CD4-positive, alpha-beta T cell treated with Interleukin-6 for 4 hours (primary cell): ENCODE results near the gene GJB1.

Experiments
- DNase-seq: peaks from one replicate; pipeline ENCODE4 v3.0.0-alpha.2; 2020; ENCODE audit warnings: mixed read lengths

GJB1 gene

DNA sequence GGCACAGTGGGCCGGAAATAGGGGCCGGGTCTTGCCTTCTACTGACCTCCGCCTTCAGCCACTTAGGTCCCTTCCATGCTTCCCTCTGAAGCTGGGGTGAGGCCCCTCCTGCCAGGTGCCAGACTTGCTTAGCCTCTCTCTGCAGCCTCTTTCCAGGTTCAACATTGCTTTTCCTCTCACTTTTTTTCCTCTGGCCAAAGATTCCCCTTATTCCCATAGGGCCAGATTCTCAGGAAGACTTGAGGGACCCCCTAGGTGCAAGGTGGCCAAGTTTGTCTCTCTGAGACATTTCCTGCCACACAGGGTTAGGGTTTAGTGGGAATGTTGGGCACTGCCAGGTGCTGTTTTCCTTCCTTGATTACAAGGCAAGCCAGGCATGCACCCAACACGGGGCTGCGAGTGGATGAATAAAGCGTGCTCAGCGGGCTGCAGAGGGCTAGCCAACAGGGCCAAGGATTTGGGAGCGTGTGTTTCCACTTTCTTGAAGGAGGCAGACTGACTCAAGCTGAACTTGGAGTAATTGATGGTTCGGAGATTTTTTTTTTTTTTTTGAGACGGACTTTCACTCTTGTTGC is 7.6 kb upstream of the GJB1 start:
- no peak for DNase-seq

DNA sequence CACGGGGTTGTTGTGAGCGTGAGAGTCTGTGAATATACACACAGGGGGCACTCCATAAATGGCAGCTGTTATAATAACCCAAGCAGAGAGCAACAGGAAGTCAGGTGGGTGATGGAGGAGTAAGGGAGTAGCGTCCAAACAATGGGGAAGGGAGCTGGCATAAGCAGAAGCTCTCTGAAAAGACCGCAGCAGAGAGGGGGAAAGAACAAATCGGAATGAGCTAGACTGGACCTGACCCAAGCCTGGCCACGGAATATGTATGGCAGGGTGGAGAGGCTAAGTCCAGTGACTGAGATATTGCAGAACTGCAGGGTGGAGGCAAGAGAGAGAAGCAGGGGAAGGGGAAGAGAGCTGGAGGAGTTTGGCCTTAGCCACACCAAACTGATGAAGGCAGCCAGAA is 6.5 kb upstream of the GJB1 start:
- DNase-seq = no peak

DNA sequence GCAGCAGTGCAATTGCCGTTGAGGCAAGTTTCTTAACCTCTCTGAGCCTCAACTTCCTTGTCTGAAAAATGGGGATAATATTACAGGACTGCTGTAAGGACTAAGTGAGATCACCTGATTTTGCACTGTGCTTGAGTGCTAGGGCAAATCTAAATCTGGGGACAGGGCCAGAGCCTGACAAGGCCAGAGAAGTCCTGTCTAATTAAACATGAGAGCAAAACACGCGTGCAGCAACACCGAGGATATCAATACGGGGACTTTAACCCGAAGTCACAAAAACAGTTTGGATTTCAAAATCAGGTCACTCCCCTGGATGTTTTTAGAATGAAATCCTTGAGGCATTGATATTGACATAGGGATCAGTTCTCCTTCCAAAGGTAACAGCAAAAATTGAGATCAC is 5.7 kb upstream of the GJB1 start:
- DNase-seq = no peak

DNA sequence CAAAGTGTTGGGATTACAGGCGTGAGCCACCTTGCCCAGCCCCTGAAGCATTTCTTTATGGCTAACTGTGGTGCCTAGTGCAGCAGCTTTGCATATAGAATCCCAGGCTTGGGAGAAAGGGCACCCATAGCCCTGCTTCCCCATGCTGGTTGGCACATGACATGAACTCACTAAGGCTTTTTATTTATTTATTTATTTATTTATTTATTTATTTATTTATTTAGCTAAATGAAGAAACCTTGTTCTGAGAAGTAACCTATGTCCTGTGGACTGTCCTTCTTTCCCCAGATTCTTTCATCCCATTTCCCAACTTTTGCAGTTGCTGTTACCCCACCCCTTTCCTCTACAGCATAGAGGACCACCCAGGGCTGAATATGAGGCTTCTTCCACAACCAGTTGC is 1.9 kb upstream of the GJB1 start:
- no peak for DNase-seq

DNA sequence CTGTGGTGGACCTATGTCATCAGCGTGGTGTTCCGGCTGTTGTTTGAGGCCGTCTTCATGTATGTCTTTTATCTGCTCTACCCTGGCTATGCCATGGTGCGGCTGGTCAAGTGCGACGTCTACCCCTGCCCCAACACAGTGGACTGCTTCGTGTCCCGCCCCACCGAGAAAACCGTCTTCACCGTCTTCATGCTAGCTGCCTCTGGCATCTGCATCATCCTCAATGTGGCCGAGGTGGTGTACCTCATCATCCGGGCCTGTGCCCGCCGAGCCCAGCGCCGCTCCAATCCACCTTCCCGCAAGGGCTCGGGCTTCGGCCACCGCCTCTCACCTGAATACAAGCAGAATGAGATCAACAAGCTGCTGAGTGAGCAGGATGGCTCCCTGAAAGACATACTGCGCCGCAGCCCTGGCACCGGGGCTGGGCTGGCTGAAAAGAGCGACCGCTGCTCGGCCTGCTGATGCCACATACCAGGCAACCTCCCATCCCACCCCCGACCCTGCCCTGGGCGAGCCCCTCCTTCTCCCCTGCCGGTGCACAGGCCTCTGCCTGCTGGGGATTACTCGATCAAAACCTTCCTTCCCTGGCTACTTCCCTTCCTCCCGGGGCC is 1.2 kb downstream of the GJB1 start:
- no peak for DNase-seq

DNA sequence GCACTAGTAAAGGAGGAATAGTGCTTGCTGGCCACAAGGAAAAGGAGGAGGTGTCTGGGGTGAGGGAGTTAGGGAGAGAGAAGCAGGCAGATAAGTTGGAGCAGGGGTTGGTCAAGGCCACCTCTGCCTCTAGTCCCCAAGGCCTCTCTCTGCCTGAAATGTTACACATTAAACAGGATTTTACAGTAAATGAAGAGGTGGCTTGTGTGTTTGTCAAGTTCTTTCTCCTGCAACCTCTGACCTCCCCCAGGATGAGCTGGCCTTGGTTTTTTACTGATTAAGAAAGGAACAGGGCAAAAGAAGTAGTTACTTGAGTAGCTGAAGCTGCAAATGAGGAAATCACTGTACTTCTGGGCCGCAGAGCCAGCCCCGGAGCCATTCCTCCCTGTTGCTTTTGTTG is 2.0 kb downstream of the GJB1 start:
- DNase-seq = no peak

DNA sequence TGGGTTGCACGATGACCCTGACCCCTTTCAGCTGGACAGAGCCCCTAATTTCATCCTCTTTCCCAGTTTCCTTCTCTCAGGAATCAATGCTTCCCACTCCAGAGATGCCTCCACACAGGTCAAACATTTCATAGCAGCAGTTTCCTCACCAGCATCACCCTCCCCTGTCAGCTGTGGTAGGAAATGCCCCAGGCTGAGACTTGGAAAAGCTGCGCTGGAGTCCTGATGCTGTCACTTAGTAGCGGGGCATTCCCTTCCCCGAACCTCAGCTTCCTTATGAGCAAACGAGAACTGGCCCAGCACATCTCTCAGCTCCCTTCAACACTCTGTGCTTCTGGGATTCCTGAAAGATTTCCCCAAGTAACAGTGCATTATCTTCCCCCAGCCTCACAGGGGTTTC is 2.7 kb downstream of the GJB1 start:
- no peak for DNase-seq

DNA sequence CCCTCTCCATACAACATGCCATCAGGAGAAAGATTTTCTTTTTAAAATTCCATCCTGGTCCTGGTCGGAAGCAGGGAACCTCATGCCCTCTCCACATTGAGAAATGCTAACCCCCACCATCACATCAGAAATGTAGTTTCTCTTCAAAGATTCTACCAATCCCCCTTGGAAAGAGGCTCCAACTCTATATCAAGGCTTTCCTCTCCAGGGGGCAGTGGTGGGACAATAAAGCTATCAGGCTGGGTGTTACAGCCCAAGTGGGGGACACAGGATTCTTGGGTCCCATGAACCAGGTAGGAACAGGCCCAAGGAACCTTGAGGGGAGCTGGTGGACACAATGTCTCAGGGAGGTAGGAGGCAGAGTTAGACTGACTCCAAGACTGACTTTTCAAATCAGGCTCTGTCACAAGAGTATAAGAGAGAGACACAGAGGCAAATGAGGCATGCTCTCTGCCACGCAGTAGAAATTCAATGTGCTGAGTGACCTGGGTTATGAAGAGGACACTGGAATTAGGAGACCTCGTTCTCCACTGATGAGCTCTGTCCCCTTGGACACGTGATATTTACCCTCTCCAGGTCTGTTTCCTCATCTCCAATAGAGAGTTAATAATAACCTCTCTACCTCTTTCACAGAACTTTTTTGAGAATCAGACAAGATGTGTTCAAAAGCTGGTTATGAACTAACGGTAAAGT is 4.5 kb downstream of the GJB1 start:
- no peak for DNase-seq

DNA sequence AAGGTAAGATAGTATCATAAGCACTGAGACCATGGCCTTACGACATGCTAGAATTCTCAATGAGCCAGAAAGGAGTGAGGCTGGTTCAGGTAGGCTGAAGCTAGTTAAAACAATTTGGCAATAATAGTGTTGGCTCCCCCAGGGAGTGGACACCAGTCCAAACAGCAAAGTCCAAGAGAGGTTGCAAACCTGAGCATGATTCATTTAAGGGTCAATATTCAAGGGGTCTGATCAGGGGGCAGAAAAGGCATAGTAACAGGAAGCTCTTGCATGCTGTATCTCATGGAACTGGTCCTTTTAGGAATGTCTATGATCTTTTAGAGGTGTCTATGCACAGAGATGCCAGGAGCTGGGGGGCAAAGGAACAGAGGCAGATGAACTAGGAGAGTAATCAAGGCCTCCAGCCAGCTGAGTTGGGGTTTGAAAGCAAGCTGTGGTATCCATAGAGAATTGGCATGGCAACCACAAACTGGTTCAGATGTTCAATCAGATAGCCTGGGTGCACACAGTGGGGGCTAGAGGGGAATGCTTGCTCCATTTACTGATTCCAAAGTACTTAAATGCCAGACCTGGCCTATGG is 5.1 kb downstream of the GJB1 start:
- DNase-seq = no peak

DNA sequence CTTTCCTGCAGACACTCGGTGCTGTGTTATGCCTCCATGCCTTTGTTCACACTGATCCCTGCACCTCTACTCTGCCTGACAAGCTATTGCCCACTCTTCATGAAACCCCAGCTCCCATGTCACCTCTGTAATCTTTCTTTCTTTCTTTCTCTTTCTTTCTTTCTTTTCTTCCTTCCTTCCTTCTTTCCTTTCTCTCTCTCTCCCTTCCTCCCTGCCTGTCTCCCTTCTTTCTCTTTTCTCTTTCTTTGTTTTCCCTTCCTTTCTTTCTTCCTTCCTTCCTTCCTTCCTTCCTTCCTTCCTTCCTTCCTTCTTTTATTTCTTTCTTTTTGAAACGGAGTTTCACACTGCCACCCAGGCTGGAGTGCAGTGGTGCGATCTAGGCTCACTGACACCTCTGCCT is 12.5 kb downstream of the GJB1 start:
- DNase-seq = no peak

DNA sequence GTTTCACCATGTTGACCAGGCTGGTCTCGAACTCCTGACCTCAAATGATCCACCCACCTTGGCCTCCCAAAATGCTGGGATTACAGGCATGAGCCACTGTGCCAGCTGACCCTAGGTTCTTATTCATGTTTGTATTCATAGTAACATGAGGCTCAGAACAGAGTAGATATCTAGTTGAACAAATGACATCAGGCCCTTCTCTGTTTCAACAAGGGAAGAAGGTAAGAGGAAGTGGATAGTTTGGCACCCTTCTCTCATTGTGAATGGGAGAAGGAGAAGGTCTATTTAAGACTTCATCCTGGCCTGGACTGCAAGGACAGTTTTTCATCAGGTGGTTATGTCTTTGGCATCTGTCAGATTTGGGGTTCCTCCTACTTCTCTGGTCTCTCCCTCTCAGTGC is 13.8 kb downstream of the GJB1 start:
- DNase-seq = no peak

DNA sequence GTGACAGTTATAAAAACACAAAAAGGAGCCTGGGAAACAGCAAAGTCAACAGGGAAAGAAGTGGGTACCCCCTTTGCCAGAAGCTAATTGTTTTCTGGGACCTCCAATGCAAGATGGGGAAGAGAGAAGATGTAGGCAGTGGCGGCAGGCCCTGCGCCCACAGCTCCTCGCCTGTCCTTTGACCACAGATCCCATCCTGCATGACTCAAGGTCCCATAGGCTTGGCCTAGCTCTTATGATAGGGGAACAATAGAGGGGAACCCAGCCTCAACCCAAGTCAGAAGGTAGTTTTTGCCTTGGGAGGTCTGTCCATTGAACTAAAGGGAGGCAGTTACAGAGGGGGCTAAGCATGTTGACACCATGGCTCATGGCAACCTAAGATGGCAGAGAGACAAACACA is 16.8 kb downstream of the GJB1 start:
- no peak for DNase-seq

DNA sequence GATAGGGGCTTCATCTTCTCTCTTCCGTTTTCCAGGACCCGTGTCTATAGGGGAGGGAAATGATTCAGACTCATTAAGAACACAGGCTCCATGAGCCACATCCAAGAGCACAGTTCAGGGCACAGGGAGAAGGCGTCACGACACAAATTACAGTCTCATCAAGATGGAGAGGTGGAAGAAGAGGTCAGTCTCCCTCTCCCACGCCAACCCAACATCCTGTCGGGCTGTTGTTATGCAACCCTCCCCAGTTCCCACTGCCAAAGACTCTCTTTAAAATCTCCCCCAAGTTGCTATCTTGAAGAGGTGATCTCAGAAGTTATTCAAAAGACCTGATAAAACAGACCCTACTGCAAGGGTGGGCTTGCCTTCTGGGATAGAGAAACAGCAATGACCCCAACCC is 18.3 kb downstream of the GJB1 start:
- DNase-seq = no peak

DNA sequence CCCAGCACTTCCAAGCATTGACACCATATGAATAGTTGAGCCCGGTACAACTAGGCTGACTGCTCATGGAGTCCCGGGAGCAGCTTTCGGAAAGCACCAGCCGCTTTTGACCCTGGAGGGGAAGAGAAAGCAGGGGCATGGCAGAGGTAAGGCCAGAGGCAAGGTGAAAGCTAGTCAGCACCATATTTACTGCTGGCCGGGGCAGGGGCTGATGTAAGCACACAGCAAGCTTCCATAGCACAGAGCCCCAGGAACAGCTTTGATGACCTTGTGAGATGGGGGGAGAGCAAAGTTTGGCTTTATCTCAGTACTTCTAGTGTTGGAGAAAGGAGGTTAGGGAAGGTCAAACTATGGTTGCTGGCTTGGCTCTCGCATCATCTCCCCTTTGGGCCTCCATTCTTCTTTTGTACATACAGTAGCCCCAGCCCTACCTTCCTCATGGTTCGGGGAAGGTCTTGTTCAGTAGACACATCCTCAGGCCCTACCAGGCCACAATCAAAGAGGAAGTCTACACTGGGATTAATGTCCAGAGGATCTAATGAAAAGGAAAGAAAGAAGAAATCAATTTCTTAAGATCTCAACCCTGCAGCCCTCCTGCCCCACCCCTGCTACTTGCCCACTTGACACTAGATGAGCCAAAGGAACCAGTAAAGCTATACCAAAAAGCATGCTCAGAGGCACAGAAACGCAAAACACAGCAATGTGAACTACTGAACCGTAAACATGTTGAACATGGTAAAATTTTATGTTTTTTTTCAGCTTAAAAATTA is 21.5 kb downstream of the GJB1 start:
- no peak for DNase-seq

DNA sequence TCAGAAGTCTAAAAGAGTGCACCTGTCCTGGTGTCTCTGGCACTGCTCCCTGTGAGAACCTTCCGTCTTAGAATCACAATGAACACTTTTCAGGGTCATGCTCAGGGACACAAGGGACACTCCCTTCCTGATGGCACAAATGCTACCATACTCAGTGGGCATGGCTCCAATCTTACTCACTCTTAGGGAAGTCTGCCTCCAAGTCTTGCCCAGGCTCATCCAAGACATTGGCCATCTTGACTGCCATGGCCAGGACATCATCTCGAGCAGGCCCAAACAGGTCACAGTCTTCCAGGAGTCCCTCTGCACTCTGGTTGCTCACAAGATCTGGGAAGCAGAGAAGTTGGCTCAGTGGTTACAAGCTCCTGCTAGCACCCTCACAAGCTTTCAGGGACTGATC is 22.1 kb downstream of the GJB1 start:
- no peak for DNase-seq

DNA sequence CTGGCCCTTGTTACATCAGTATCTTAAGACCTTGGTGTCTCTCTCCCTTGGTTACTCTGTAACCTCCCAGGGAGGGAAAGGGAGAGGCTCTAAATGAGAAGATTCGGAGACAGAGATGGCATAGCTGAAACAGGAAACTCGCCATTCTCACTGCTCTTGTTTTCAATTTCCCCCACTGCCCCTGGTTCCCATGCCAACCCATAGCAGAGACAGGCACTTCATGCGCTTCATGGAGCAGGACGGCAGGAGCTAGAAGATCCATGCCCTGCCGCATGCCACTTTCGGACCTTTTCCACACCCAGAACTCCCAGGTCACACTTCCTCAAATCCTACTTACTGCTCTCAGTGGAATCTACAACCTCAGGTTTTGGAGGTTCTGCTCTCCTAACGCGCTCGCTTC is 27.8 kb downstream of the GJB1 start:
- no peak for DNase-seq

DNA sequence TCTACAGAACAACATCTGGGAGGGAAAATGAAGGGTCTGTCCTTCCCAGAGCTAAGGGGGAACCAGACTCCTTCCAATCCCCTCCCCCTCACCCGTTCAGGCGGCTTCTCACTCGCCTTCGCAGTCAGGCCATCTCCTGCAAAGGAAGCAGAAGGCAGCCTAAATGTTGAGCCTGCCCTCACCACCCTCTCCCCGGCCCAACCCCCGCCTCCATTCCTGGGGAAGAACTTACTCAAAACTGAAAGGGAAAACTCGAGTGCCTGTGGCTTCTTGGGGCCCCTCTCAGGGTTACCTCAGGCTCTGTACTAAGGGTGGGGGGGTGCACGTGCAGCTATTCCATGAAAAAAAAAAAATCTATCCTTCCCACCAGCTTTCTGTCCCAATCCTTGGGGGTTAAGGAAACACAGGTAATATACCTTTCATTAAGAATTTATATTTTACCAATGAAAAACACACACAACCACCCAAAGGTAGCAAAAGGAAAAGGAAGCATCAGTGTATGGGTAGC is 28.5 kb downstream of the GJB1 start:
- DNase-seq = peak; percentile 16

DNA sequence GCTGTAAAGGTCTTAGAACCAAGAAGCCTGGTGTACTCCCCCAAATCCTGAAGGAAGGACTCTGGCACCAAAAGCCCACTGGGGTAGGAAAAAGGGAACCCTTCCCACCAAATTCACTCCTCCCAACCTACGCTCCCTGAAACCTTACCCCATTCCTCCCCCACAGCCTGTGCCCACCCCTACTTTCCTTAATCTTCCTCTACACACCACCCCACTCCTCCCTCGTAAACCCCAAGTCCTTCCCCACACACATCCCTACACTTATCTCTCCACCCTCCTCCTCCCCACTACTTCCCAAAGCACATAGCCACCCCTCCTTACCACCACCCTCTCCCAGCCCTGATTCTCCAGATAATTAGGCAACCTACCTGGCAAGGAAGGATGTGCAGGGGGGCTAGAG is 29.2 kb downstream of the GJB1 start:
- no peak for DNase-seq

DNA sequence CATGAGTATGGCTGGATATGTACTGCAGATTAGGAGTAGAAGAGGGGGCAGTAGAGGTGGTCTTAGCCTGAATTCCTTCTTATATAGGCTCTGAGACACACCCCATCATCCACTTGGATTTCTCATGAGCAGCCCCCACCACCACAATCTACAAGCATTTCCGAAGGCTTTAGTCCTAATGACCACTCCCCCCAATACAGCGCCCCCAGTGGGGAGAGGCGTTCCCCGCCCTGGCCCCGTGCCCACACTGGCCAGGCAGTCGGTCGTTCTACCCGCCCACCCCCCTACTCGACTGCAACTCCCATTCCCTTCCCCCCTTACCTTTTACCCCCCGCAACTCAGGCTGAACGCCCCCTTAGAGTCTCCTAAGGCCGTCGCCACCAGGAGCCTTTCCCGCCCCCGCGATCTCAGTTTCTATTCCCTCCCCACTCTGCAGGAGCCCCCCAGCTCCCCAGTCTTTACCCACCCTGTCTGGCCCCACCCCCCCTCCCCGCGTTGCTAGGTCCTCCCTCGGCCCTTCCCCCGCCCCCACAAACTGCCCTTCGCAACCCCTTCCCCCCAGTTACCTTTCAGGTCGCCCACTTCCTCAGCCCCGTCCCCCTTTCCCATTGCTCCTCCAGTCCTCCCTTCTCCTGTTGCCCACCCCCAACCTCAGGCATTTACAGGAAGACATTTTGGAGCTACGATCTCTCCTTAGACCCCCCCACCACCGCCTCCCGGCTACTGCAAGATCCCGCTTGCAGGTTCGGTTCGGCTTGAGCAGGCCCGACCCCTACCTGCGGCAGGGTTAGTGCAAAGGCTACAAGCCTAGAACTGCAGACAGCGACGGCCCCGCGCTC is 30.4 kb downstream of the GJB1 start:
- DNase-seq = peak; percentile 47

DNA sequence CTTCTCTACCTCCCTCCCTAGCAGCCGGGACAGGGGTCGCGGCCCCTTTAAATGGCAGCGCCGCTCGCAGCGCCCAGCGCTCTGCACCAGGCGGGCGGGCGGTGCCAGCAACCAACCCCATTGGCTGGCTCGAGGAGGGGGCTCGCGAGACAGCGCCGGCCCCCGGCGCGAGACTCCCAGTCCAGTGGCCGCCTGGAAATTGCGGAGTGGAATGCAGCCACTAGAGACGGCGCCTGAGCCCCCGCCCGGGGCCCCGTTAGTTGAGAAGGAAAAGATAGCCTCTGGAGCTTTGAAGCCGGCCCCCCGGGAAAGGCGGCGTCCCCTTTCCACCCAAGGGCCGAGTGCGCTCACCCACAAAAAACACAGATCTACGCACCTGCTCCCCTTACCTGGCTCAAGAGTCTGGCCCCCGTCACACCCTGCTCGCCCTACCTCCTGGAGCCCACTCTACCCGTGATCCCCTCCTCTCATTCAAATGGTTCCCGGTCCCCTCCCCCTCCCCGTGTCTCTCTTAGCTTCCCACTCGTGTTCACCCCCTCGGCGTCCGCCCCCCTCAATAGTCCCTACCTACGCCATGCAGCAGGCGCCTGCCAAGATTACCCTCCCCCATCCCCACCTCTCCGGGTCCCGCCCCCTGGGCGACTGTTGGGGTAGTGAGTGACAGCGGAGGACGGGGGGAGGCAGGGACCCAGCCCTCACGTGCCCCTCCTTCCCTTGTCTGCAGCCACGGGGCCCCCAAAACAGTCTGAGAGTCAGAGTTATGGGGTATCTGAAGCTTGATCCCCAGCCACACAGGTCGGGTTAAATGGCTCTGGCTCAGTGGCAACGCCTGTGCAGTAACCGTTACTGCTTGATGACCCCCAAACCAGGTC is 31.3 kb downstream of the GJB1 start, which contains the start of gene ZMYM3:
ZMYM3 (minus strand) TSS at position 49 of the 872 bp plus-strand sequence. CDS start 885 bp downstream, outside the sequence.
- DNase-seq = peak; percentile 81

DNA sequence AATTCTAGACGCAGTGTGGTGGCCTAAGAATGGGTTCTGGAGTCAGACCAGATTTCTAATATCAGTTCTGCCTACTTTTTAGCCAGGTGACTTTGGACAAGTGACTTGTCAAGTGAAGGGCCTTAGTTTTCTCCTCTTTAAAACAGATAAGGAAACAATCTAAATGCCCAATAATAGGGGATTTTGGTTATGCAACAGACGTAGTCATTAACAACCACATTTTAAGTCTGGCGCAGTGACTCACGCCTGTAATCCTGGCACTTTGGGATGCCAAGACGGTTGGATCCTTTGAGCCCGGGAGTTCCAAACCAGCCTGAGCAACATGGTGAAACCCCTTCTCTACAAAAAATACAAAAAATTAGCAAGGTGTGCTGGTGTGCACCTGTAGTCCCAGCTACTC is 33.0 kb downstream of the GJB1 start:
- DNase-seq = no peak
